GM19025 (cell line): Measurements from ENCODE around the gene PCDHAC2.

Experiments used
- ATAC-seq: cut with Tn5 transposase; IDR thresholded peaks from one replicate; pipeline ENCODE4 v1.9.1; 2021; ENCODE audit warnings: mild to moderate bottlenecking, low read depth, moderate library complexity; ENCODE audit not compliant: unreplicated experiment

Gene PCDHAC2

GRCh38 chr5:140982083-140982716, 15.9 kb downstream of the PCDHAC2 start:
- ATAC-seq = no peak

GRCh38 chr5:140986117-140986521, 19.8 kb downstream of the PCDHAC2 start:
- no peak for ATAC-seq

GRCh38 chr5:140988100-140988499, 21.8 kb downstream of the PCDHAC2 start:
- no peak for ATAC-seq

GRCh38 chr5:140988608-140989007, 22.3 kb downstream of the PCDHAC2 start:
- no peak for ATAC-seq

- no peak for ATAC-seq
Measured at GRCh38 chr5:140989254-140990020, 23.2 kb downstream of the PCDHAC2 start.

GRCh38 chr5:140992828-140993227, 26.6 kb downstream of the PCDHAC2 start:
- ATAC-seq = no peak

- ATAC-seq = no peak
Measured at GRCh38 chr5:140996060-140996459, 29.8 kb downstream of the PCDHAC2 start.

- ATAC-seq = no peak
Measured at GRCh38 chr5:140998921-140999410, 32.7 kb downstream of the PCDHAC2 start.

GRCh38 chr5:141001446-141001843, 35.2 kb downstream of the PCDHAC2 start:
- no peak for ATAC-seq

- no peak for ATAC-seq
Measured at GRCh38 chr5:141001844-141002604, 35.7 kb downstream of the PCDHAC2 start.

GRCh38 chr5:141002605-141002965, 36.3 kb downstream of the PCDHAC2 start:
- no peak for ATAC-seq

- no peak for ATAC-seq
Measured at GRCh38 chr5:141003031-141003430, 36.8 kb downstream of the PCDHAC2 start.

- ATAC-seq = no peak
Measured at GRCh38 chr5:141003791-141004611, 37.7 kb downstream of the PCDHAC2 start.

- ATAC-seq = no peak
Measured at GRCh38 chr5:141007791-141008190, 41.5 kb downstream of the PCDHAC2 start.

GRCh38 chr5:141010047-141010793, 43.9 kb downstream of the PCDHAC2 start:
- no peak for ATAC-seq

- ATAC-seq = no peak
Measured at GRCh38 chr5:141017943-141018342, 51.7 kb downstream of the PCDHAC2 start.
